GM19043 (cell line): ENCODE data around the gene TEAD4.

Source experiments
- ATAC-seq: cut with Tn5 transposase; IDR thresholded peaks from one replicate; pipeline ENCODE4 v1.9.1; 2021; ENCODE audit warnings: low read depth; ENCODE audit not compliant: unreplicated experiment

The TEAD4 gene

GRCh38 chr12:2960390-2960956 is 1.3 kb downstream of the TEAD4 start:
- no peak for ATAC-seq

- ATAC-seq, result no peak
Measured at GRCh38 chr12:2960996-2961616, 1.9 kb downstream of the TEAD4 start.

DNA sequence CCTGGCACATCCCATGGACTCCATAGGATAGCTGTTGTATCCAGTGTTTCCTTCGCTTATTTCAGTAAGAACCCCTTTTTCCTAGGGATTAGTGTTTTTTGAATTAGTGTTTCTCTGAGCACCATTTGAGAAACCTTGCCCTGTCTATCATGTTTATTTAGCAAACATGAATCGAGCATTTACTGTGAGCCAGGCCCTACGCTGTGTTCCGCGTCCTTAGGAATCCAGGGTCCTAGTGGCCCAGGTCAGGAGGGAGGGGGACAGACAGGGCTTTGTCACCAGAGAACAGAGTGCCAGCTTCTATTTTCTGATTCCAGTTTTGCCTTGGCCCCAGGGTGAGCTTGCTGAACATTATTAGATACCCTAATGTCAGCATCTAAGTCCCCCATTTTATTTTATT is 2.5 kb downstream of the TEAD4 start:
- ATAC-seq, result no peak

DNA sequence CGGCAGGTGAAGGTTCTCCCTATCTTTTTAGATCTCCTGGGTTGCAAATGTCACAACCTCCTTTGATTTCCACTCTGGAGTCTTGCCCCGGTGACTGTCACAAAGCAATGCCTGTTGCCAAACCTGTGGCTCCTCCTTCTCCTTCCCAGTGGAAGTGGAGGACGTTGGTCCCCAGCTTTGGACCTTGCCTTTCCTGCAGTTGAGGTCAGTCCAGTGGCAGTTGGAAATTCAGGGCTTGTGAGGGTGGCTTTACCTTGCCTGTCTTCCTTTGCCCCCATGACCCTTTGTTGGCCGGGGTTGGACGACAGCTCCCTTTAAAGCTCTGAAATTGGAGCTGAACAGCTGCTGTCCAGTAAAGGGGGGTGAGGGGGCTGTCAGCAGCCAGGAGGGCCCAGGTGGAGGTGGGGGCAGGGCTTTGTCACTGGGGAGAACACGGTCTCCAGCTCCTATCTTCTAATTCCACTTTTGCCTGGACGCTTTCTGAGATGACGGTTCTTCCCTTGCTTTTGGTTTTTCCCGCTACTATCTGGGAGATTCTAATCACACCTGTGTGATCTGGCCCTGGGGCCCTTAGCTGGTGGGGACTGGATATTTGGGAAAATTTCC is 4.1 kb downstream of the TEAD4 start:
- ATAC-seq, result no peak

DNA sequence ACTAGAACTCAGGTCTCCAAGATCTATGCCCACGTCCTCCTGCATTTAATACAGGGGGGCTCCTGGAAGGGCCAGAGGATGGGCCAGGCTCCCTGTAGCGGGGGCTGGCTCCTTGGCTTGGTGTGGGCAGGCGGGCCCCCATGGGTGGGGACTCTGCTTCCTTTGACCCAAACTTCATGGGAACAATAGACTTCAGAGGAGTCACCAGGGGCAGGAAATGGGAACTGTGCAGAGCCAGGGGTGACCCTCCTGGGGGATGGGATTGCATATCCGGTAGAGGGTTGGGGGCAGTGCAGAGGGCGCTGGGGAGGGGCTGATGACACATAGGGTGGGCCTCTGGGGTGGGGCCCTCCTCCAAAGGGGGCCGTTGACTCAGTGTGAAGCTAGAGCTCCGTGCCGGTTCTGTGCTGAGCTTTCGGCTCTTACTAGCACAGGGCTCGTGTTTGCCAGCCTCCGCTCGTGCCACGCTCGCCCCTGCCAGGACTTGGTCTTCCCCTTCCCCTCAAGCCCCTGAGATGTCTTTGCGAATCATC is 4.6 kb downstream of the TEAD4 start:
- ATAC-seq, result no peak

- ATAC-seq, result no peak
Measured at GRCh38 chr12:2967651-2968050, 8.5 kb downstream of the TEAD4 start.

DNA sequence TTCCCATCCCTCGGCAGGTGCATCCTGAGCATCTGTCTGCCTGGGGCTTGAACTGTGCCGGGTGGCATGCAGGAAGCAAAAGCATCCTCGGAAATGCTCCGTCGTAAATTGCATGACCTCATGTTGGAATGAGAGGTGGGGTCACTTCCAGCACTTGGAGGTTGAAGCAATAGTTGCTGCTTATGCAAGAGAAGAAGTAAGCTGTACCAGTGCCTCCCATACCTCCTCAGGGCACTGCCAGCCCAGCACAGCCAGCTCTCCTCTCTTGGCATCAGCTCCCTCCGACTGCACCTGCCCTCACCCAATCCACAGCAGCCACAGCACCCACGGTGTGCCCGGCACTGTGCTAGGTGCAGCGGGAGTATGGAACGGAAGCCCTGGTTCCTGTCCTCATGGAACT is 11.5 kb downstream of the TEAD4 start:
- ATAC-seq, result no peak

DNA sequence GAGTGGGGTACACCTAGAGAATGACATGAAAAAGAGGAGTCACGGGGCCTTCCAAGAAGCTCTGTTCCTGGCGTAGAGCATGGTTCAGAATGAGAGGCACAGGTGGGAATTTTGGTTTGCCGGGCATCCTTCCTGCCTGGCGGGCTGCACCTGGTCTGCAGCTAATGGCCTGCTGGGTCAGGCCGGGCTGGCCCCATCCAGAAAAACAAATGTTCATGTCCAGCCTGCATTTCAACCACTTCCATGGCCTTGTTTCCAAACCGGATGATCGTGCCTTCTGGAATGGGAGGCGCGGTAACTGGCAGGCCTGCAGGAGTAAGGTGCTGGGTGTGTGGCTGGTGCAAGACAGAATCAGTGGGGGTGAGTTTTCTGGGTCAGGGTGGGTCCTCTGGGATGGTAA is 14.4 kb downstream of the TEAD4 start:
- no peak for ATAC-seq

DNA sequence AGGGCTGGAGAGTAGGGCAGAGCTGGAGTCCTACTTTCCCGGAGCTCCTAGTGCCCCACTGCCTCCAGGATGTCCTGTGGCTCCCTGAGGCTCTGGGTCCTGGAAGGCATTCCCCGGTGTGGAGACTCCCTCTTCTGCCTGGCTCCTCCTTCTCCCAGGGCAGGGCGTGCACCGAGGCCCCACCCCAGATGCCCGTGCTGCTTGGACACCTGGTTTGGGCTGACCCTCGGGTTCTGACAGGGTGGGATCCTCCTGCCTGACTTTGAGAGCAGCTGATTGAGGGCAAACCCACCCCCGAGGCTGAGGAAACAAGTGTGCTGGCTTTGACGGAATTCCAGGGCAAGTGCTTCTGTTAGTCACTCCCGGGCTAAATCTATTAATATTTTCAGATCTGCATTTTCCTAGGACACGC is 15.4 kb downstream of the TEAD4 start:
- no peak for ATAC-seq

DNA sequence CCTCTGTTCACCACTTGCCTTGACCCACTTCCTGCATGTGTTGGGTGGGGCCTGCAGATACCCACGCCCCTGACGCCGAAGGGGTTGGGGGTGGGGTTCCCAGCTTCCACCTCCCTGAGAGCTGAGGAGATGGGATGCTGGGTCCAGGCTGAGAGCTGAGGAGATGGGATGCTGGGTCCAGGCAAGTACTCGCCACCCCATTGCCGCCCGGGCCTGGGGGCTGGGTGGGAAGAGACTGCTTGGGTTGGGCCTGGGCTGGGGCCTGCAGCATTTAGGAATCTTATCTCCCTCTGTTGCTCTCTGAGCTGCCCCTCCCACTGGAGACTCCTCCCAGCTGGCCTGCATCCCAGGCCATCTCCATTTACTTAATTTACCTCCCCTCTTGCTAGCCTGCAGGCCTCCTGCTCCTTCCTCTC is 17.4 kb downstream of the TEAD4 start:
- ATAC-seq, result no peak

GRCh38 chr12:2977776-2978175 is 18.6 kb downstream of the TEAD4 start:
- ATAC-seq, result no peak

- ATAC-seq, result no peak
Measured at GRCh38 chr12:2979806-2980205, 20.6 kb downstream of the TEAD4 start.

DNA sequence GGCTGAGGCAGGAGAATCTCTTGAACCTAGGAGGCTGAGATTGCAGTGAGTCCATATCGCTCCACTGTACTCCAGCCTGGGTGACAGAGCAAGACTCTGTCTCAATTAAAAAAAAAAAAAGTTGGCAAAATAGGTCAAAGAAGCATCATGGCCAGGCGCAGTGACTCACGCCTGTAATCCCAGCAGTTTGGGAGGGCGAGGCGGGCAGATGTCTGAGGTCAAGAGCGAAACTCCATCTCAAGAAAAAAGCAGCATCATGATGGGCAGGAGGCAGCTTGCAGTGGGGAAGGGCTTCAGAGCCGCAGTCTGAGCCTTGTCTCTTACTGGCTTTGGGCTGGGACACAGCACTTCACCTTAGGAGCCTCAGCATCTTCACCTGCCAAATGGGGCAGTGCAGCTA is 21.4 kb downstream of the TEAD4 start:
- ATAC-seq, result no peak

- ATAC-seq, result no peak
Measured at GRCh38 chr12:2982361-2982760, 23.2 kb downstream of the TEAD4 start.

DNA sequence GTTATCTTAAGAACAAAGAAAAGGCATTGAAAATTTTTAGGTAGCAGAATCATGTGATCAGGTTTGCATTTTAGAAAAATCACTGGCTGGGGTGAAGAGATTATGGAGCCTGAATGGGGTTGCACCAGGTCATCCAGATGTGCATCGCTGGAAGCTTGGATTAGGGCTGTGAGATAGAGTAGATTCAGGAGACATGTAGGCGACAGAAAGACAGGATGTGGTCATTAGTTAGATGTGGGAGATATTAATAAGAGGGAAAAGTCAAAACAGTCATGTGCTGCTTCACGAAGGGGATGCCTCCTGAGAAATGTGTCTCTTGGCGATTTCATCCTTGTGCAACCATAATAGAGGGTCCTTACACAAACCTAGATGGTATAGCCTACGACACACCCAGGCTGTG is 25.1 kb downstream of the TEAD4 start:
- no peak for ATAC-seq

GRCh38 chr12:2984698-2985097 is 25.5 kb downstream of the TEAD4 start:
- ATAC-seq, result no peak

GRCh38 chr12:2986876-2987275 is 27.7 kb downstream of the TEAD4 start:
- no peak for ATAC-seq

GRCh38 chr12:2988494-2988893 is 29.3 kb downstream of the TEAD4 start:
- no peak for ATAC-seq

- ATAC-seq, result no peak
Measured at GRCh38 chr12:2992724-2993123, 33.5 kb downstream of the TEAD4 start.

DNA sequence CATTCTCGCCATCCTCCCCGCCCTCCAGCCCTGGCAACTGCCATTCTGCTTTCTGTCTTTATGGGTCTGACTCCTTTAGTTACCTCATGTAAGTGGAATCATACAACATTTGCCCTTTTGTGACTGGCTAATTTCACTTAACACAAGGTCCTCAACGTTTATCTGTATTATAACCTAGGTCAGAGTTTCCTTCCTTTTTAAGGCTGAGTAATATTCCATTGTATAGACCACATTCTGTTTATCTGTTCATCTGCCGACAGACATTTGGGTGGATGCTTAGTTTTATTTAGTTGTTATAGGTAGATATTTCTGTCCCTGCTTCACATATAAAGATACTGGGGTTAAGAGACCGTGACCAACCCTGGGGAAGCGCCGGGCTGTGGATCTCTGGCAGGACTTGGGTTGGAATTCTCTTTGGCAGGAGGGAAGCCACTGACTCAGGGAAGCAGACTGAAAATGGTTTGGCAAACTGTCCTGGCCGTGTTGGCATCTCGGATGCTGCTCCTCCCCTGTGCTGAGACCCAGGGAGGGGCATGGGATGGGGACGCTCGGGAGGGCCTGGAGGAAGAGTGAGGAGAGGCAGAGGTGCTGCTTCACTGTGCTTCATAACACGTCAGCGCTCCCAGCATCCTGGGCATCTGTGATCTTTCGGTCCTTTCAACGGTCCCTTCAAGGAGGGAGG is 38.9 kb downstream of the TEAD4 start:
- no peak for ATAC-seq

DNA sequence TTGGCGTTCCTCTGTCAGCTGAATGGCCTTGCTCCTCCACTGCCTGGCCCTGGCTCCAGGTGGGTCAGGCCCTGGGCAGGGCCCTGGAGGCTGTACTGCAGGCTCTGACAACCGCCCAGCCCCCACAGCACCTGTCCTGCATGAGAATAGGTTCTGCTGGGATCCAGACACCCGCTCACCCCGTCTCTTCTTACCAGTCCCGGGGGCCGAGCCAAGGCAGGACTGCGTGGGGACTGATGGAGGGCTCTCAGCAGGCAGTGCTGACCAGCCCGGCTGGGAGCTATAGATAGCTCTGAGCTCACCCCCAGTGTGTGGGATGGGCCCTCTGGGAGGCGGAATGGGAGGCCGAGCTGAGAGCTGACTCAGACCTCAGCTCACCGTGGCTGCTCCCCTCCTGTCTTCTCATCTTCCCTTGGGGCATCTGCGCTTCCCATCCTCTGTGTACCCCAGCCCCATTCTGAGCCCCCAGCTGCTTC is 39.6 kb downstream of the TEAD4 start:
- no peak for ATAC-seq
